COR-L47 (cell line): ENCODE results near the gene UXS1.
"Not testable (repeated sequence)": the region's sequence is repeated elsewhere in the genome, so short reads cannot be mapped to it uniquely, and the experiment has no call there.

ENCODE experiments used
- DNase-seq: peaks from one replicate; lab custom pipeline; 2025; lab: John Stamatoyannopoulos, UW

UXS1 gene

DNA sequence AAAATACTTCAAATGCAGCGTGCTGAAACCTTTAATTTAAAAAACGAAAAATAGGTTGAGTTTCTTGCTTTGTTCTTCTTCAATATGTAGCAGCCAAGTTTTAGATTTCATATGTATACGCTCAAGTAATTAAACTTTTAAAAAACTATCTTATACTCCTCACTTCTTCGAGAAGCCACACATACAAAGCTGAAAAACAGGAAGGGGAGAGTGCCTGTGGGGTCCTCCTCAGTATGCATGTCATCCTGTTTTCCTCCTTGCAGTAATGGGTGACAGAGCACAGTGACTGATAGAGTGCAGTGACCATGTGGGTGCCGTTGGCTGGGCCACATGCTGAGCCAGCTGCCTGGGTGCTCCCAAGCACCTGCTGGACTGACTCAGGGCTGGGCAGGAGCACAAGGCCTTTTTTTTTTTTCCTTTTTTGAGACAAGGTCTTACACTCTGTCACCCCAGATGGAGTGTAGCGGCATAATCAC is 33.3 kb downstream of the UXS1 start:
- peak; percentile 0 for DNase-seq

DNA sequence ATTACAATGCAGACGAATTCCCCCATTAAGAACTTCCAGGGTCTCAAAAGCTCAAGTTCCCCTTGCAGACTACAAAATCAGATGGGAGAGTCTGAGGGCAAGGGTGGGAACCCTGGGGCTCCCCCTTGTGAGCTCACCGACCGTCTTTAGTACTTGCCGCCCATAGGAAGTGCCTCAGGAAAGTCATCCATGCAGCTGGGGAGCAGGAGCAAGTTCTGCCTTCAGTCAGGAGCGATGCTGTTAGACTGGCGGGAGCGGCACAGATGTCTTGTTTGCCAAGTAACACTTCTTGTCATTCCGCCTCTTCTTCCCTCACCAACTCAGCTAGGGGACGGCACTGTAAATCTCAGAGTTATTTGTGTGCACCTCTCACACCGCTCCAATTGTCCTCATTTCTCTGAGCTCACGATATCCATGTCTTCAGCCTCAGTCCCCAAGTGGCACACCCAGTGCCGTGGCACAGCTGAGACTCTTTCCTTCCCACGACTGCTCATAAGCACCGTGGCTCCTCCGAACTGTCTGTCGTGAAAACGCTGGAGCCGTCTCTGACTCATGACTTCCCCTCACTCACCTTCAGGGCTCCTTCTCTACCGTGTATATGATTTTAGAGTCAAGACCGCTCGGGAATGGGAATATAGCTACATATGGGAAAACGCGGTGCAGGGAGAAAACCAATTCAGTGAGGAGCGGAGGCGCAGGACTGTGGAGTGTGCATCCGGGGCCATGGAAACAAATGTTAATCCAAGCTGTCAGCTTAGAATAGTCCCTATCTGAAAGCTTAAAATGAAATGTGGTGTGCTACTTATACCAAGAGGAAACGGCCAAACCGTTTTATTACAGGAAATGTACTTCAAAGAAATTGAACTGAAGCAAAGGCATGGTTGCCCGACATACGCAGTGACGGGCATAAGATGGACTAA is 34.0 kb downstream of the UXS1 start:
- DNase-seq, result no peak

DNA sequence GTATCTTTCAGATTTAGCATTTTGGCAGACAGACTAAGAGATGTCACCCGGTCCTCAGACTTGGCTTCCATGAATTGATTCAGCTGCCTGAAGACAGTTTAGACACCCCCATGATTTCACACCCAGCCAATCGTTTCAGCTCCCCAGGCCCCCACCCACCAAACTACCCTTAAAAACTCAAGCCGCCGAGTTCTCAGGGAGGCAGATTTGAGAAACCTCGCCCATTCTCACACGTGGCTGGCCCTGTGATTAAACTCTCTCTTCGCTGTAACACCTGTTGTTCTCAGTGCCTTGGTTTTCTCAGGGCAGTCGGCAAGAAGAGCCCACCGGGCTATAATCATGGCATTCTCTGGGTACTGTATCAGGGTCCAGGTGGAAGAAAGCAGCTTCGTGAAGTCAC is 35.2 kb downstream of the UXS1 start:
- no peak for DNase-seq

DNA sequence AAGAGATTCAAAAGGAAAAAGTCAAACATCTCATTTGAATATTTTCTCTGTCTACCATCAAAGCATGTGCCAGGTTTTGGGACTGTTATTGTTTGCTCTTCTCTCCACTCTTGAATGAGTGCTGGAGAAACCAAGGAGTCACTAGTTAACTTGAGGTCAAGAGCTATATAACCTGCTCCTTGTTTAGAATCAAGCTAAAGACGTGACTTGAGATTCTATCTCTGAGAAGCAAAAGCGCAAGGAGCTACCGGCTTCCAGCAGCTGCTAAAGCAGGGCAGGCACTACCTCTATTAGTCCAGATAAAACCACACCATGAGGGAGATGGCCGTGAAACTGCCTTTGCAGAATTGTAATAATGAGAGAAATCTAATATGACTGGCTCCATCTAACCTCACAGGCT is 36.0 kb downstream of the UXS1 start:
- DNase-seq, result no peak

DNA sequence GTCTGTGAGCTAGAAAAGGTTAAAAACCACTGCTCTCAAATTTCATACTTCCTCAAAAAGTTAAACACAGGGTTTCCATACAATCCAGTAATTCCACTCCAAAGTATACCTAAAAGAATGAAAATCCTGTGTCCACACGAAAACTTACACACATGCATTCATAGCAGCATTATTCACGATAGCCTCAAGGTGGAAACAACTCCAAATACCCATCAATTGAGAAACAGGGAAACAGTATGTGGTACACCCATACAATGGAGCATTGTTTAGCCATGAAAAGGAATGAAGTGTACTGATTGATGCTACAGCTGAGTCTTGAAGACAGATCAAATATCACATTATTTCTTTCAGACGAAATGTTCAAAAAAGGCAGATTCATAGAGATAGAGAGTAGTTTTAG is 36.7 kb downstream of the UXS1 start:
- no peak for DNase-seq

DNA sequence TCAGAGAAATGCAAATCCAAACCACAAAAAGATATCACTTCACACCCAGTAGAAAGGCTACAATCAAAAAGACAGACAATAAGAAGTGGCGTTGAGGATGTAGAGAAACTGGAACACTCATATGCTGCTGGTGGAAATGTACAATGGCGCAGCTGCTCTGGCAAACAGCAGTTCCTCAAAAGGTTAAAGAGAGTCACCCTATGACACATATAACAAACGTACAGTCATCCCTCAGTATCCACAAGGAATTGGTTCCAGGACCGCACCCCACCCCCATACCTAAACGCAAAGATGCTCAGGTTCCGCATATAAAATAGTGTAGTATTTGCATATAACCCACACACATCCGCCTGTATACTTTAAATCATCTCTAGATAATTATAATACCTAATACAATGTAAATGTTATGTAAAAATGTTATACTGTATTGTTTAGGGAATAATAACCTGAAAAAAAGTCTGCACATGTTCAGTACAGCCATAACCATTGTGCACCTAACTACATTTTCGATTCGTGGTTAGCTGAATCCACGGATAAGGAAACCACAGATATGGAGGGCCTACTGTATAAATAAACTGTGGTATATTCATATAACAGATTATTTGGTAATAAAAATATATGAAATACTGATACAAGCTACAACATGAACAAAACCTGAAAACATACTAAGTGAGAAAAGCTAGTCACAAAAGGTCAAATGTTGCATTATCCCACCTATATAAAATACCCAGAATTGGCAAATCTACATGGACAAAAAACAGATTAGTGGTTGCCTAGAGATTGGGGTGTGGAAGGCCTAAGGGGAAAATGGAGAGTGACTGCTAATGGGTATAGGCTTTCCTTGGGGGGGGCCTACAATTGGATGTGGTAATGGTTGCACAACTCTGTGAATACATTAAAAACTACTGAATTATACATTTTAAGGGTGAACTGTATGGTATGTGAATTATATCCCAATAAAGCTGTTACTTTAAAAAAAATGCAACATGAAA is 37.5 kb downstream of the UXS1 start:
- no peak for DNase-seq

DNA sequence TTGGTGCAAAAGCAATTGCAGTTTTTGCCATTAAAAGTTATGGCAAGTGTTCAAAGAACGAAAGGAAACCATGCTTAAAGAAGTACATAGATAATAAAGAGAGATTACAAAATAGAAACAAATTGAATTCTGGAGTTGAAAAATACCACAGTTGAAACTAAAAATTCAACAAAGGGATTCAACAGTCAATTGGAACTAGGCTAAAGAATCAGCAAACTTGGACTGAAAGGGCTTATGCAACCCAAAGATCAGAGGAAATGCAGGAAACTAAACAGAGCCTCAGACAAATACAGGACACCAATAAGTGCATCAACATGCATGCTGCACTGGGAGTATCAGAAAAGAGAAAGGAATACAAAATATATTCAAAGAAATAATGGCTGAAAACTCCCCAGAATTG is 40.3 kb downstream of the UXS1 start:
- no peak for DNase-seq

DNA sequence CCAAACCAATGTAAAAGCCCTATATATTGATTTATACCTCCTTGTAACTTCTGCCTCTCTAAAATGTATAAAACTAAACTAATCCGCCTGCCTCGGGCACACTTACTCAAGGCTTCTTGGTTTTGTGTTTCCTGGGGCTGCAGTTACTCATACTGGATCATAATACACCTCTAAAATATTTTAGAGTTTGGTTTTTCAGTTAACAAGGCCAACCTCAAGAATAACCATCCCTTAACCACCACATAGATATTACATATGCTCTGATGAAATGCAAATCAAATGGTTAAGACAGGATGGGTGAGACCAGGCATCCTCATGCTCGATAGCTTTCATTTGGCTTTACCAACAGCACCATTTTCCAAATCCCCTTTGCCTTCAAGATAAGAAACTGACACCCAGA is 46.4 kb downstream of the UXS1 start:
- DNase-seq, result no peak

DNA sequence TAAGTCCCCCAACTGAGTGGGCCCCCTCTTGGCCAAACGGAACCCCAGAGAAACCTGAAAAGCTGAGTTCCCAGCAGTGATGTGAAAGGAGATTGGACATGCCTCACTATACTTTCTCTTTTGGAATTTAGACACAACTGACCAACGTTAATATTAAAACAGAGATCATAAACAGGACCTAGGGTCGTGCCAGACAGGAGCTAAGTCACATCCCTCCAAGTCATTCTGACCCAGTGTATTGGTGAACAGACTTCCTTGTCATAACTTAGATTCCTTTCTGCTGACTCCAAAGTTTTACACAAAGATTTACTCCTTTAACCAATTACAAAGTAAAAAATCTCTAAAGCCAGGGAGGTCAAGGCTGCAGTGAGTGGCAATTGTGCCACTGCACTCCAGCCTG is 46.9 kb downstream of the UXS1 start:
- no peak for DNase-seq

DNA sequence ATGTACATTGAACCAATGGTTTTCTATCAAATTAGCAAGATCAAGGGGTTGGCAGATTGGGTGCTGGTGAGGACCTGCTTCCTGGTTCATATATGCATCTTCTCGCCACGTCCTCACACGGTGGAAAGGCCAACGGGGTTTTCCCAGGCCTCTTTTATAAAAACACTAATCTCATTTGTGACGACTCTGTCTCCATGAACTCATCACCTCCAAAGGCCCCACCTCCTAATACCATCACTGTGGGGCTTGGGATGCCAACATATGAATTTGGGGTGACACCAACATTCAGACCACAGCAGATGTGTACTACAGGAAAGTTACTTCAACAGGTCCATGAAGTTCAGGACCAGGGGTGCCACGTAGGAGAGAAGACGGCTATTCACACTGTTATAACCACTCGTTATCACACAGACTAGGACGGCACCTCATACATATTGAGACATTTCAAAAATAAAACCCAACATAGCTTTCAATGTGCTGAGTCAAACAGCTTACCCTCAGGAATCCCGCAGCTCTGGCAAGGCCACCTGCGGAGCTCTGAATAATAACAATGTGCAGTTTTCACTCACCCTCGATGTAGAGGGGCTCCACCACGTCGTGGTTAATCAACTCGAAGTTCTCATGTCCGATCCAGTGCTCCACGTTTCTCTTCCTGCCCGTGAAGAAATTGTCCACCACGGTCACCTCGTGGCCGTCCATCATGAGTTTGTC is 49.3 kb downstream of the UXS1 start:
- no peak for DNase-seq

DNA sequence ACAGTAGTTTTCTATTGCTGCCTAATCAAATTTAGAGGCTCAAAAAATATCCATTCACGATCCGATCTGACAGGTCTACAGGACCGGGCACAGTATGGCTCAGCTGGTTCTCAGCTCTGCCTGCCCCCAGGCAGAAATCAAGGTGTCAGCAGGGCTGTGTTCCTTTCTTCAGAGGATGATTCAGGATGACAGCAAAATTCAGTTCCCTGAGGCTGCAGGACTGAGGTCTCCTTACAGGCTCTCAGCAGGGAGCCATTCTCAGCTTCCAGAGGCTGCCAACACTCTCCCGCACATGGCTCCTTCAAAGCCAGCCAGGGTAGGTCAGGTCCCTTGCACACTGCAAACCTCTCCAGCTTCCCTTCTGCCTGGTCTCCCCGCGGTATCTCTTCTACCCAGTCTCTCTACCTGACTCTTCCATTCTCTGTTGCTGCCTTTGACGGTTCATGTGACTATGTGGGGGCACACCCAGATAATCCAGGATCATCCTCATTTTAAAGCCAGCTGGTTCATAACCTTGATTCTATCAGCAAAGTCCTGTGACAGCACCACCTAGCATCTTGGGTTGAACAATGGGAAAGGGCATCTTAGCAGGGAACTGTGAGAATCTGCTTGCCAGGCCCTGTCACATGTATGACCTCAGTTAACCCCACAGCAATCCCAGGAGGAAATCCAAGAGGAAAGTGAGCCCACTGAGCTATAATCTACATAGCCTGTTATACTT is 50.4 kb downstream of the UXS1 start:
- no peak for DNase-seq

DNA sequence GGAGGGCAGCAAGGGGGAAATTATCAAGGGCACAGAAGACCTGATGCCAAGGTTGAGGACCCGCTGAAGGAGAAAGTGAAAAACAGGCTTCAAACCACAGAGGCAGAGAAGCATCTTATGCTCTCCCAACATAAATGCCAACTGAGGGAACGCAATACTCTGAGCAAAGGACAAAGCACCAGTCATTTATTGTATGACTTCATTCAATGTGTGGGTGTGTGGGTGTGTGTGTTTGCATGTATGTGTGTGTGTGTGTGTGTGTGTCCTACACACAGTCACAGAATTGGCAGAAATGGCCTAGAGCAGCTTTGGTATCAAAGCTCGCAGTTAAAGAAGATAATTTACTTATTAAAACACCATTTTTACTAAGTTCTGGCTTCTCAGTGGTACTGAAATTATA is 51.4 kb downstream of the UXS1 start:
- no peak for DNase-seq

DNA sequence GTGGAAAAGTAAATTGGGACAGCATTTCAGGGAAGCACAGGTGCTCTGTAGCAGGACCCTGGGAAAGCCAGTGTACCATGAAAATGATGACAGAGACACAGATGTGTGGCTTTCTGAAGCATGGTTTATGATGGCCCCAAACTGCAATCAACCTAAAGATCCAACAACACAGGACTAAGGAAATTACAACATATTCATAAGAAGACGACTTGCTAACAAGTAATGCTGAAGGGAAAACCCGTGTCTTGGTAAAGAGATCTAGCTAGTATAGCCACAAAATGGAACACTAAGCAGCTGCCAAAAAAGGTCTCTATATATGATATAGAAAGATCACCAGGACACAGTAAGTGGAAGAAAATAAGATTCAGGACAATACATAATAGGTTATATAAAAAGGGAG is 53.2 kb downstream of the UXS1 start:
- DNase-seq, result no peak

DNA sequence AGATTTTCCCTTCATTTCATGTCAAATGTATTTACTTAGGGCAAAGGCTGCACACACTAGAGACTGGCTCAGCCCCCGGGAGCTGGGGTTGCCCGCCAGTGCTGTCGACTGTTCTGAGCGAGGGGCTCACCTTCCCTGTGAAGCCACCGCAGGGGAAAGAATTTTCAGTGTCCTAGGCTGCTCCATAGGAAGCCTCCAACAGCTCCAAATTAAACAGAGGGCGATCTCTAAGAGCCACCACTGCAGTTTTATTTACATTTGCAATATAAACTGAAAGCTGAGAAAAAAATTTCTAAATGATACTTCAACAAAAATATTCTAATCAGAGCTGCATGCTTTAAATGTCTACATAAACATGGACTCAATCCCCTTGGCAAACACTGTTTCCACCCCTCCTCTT is 54.0 kb downstream of the UXS1 start:
- DNase-seq, result peak; percentile 4

DNA sequence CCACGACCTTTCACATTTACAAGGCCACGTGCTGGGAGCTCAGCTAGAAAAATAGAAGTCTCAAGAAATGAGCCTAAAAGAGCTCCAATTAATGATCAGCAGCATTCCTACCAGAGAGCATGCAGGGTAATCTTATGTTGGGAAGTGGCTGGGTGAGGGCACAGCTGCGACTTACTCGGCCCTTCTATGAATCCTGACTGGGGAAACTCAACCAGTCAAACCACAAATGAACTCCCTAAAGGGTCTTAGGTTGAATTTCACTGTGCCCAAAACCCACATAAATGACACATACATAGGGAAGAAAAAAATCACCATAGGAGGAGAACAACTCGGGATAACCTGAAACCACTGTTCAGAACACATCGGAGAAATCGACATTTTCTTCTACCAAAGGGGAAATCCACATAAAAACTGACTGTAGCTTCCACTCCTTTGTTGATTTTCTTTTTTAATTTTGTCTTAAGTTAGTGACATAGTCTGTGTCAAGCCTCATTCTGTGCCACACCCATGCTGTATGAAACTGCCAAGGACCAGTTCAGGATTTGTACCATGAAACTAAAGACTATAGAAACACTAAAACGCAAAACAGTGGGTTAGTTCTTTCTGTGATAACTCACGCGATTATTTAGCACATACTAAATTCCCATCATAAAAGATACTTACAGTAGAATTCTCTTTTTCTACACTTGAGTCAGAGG is 54.7 kb downstream of the UXS1 start:
- no peak for DNase-seq

DNA sequence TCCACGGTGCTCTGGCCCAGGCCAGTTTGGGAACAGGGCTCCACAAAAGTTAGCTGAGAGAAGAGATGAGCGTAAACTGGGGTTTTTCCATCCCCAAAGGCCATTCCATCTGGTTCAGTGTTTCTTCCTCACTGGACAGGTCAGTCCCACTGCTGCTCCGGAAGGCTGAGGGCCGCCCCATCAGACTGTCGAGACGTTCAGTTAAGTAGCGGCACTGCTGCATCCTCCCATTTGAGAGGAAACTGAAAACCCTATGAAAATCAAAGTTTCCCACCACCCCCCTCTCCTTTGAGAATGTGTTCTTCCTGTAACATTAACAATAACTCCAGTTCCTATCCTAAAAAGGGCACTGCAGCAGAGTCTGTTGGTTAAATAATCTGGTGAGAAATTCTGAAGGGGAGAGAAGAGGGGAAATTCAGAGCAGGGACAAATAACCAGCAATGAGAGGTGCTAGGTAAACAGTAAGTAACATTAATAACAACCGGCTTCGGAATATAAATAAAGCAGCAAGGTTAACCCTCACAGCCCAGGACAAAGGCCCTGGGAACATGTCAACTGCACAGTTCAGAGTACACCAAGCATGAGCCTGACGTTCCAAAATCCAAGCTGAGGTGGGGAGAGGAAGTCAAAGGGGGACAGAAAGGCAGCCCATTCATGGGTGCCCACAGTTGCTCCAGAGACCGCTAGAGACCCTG is 55.4 kb downstream of the UXS1 start:
- no peak for DNase-seq

DNA sequence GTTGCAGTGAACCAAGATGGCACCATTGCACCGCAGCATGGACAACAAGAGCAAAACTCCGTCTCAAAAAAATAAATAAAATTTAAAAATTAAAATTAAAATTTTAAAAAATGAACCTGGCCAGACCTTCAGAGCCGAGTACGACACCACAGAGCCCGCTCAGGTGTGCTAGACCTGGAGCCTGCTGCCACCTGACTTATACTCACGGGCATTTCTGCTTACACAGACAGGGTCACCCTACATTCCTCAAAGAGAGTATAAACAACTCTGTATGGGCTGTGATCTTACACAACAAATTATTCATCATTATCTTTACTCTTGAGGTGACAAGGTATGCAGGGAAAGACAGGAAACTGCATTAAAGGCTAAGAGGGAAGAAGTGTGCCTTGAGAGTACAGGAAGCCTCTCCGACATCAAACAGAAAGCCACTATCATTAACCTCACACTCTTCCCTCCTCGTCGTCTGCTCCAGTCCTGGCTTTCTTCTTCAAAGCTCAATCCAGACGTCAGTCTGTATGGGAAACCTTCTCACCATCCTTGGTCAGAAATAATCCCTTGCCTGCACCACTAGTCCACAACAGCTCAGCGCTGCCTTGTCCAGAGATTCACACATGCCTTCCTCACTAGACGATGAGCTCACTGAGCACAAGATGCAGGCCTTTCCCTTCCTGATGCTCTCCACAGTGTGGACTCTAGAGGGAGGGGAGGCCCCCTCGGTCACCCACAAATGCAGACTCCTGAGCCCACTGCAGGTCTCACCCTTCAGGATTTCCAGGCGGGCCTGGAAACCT is 56.2 kb downstream of the UXS1 start:
- no peak for DNase-seq

DNA sequence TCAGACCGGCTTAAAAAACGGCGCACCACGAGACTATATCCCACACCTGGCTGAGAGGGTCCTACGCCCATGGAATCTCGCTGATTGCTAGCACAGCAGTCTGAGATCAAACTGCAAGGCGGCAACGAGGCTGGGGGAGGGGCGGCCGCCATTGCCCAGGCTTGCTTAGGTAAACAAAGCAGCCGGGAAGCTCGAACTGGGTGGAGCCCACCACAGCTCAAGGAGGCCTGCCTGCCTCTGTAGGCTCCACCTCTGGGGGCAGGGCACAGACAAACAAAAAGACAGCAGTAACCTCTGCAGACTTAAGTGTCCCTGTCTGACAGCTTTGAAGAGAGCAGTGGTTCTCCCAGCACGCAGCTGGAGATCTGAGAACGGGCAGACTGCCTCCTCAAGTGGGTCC is 62.9 kb downstream of the UXS1 start:
- DNase-seq, result not testable (repeated sequence)

DNA sequence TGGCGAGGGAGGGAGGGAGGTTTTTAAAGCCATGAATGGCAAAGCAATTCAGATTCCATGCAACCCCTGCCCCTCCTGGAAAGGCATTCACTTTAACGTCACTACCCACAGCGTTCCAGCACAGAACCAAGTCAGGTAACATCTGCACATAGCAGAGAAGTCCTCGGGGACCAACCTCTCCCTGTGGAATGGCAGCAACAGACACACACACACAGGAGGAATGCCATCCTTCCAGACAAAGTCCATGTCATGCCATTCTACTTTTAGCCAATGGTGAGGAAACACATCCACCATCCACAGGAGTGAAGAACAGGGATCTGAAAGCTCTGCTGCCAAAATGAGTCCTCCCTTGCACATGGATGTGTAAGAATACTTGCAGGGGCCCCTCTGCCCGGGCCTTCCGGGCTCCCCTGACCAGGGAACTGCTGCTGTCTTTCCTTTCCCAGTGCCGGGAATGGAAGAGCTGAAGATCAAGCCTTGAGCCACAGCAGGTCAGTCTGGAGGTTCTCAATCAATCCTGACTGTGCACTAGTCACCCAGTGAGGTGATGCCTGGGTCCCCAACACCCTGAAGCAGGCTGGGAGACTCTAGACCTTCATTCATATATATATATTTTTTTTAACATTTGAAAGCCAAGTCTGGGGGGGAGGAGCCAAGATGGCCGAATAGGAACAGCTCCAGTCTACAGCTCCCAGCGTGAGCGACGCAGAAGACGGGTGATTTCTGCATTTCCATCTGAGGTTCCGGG is 63.7 kb downstream of the UXS1 start:
- DNase-seq, result no peak
